Left ventricle myocardium inferior (tissue), 1 donor: ENCODE data around the gene CLIP3. TPM values are rescaled to one million over a fixed set of nuclear protein-coding genes. Genes with fewer than 3 reads are reported as not detected.
"Not testable (repeated sequence)": the region's sequence is repeated elsewhere in the genome, so short reads cannot be mapped to it uniquely, and the experiment has no call there.

ENCODE experiments used
- DNase-seq: peaks from one replicate; pipeline ENCODE4 v3.0.0-alpha.2; 2020
- H3K27ac ChIP-seq: fragments of 200-600 bp; replicated peaks from 2 replicates; pipeline ENCODE4 v1.8.0; 2021
- H3K27me3 ChIP-seq: fragments of 200-600 bp; 2 replicates; pipeline ENCODE4 v1.8.0; 2021; ENCODE audit warnings: low read depth
- H3K36me3 ChIP-seq: fragments of 200-600 bp; 2 replicates; pipeline ENCODE4 v1.8.0; 2021
- H3K4me1 ChIP-seq: fragments of 200-600 bp; 2 replicates; pipeline ENCODE4 v1.8.0; 2021
- H3K4me3 ChIP-seq: fragments of 200-600 bp; 2 replicates; pipeline ENCODE4 v1.8.0; 2021; ENCODE audit warnings: mild to moderate bottlenecking, moderate library complexity
- H3K9me3 ChIP-seq: fragments of 200-600 bp; replicated peaks from 2 replicates; pipeline ENCODE4 v1.8.0; 2021
- intact Hi-C: fragments of 100-400 bp; cut with micrococcal nuclease; formaldehyde crosslinking; loops from one replicate; pipeline ENCODE4 v1.11.0; 2022
- total RNA-seq: library from RNA; stranded (reverse); fragmentation: NEBNext Ultra II Directional; extraction: Animal tissue kit (Norgen Biotek cat#: 25700); gene quantifications from one replicate; pipeline ENCODE4 v1.2.1, GENCODE V29; 2021
- TF ChIP-seq, protein P1 (sequence below): fragments of 200-600 bp; IDR thresholded peaks from 2 replicates; pipeline ENCODE4 v1.8.0; 2021; ENCODE audit warnings: antibody characterized with exemption, mild to moderate bottlenecking, borderline replicate concordance
- donor health status: DM: no; HTN: yes; CAD: no; lungs with severe emphysema.

CLIP3 gene
- total RNA-seq, 1 donor from 2014 or later: 5.4 TPM

DNA sequence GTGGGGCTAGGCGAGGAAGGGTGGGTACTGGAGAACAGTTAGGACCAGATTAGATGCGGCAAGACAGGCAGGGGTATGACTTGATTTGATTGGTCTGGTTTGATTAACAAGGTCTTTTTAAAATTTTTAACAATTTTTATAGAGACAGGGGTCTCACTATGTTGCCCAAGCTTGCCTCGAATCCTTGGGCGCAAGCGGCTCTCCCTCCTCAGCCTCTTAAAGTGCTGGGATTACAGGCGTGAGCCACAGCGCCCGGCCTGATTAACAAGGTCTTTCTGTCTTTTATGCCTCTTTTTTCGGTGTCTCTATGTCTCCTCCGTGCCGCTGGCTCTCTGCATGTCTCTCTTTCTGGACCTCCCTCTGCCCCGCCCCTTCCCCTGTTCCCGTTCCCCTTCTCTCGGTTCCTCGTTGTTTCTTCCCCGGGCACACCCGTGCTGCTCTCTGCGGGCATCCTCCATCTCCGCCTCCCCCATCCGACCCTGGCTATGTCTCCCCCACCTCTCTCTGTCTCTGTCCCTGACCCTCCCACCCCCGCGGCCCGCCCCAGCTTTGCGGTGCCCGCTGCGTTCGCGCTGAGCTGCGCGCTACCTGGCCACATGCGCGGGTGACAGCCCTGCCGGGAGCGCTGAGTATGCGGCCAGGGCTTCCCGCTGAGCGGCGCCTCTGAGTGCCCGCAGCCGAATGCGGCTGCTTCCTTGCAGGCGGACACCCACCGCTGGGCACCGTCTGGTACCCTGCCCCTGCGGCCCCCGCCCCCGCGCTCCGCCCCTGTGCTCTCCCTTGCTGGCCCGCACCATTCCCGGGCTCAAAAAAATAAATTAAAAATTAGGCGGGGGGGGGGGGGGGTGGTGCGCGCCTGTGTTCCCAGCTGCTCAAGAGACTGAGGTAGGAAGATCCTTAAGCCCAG, 45.8 kb downstream of the CLIP3 start:
- H3K27ac ChIP-seq: no peak overlapping the region
- H3K9me3 ChIP-seq: no peaks in the 10 kb centered on the region
- H3K36me3 ChIP-seq: no peaks in the 10 kb centered on the region
- peak; percentile 50 for DNase-seq
- peak overlapping the region; percentile 52 for H3K4me3 ChIP-seq
- peaks cover 11% of the 10 kb centered on the region for H3K4me1 ChIP-seq
- intact Hi-C loops: no loop called here
- TF ChIP-seq, protein P1, sequence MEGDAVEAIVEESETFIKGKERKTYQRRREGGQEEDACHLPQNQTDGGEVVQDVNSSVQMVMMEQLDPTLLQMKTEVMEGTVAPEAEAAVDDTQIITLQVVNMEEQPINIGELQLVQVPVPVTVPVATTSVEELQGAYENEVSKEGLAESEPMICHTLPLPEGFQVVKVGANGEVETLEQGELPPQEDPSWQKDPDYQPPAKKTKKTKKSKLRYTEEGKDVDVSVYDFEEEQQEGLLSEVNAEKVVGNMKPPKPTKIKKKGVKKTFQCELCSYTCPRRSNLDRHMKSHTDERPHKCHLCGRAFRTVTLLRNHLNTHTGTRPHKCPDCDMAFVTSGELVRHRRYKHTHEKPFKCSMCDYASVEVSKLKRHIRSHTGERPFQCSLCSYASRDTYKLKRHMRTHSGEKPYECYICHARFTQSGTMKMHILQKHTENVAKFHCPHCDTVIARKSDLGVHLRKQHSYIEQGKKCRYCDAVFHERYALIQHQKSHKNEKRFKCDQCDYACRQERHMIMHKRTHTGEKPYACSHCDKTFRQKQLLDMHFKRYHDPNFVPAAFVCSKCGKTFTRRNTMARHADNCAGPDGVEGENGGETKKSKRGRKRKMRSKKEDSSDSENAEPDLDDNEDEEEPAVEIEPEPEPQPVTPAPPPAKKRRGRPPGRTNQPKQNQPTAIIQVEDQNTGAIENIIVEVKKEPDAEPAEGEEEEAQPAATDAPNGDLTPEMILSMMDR: no peak
- H3K27me3 ChIP-seq: peaks cover 66% of the 10 kb centered on the region

DNA sequence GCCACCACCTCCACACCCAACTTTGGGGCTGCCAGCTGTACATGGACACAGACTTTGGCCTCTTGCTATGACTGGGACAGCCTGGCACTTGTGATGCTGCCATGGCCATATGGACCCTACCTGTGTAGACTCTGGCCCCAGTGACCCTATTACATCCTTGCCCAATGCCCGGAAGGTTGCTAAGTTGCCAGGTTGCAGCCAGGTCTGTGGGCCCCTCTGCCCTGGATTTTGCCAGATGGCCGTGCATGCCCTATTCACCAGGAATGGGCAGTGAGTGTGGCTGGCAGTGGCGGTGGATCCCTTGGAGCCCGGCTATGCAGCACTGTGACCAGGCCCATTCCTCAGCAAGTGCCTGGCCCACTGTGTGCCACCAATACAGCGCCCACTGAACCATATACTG, 46.6 kb downstream of the CLIP3 start:
- Histone ChIP-seq H3K4me3 (no peak overlapping the region), H3K9me3 (no peaks in the 10 kb centered on the region), H3K4me1 (peaks cover 11% of the 10 kb centered on the region), H3K27me3 (peaks cover 72% of the 10 kb centered on the region), H3K27ac (no peak overlapping the region), H3K36me3 (no peaks in the 10 kb centered on the region)
- TF ChIP-seq, protein P1: no peak
- intact Hi-C loops: no loop called here
- no peak for DNase-seq

DNA sequence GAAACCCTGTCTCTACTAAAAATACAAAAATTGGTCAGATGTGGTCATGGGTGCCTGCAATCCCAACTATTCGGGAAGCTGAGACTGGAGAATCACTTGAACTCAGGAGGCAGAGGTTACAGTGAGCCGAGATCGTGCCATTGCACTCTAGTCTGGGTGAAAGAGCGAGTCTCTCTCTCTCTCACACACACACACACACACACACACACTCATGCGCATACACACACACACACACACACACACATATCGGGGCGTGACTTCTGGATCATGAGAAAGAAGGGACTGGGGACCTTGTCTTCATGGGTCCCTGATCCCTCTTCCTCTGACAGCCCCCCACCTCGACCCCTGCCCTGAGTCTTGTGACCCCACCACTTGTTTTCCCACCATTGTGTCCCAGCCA, 49.5 kb downstream of the CLIP3 start:
- TF ChIP-seq, protein P1: no peak
- intact Hi-C loops: no loop called here
- no peak for DNase-seq
- Histone ChIP-seq H3K4me3 (no peak overlapping the region), H3K36me3 (no peaks in the 10 kb centered on the region), H3K9me3 (no peaks in the 10 kb centered on the region), H3K4me1 (peaks cover 11% of the 10 kb centered on the region), H3K27me3 (peaks cover 87% of the 10 kb centered on the region), H3K27ac (no peak overlapping the region)

DNA sequence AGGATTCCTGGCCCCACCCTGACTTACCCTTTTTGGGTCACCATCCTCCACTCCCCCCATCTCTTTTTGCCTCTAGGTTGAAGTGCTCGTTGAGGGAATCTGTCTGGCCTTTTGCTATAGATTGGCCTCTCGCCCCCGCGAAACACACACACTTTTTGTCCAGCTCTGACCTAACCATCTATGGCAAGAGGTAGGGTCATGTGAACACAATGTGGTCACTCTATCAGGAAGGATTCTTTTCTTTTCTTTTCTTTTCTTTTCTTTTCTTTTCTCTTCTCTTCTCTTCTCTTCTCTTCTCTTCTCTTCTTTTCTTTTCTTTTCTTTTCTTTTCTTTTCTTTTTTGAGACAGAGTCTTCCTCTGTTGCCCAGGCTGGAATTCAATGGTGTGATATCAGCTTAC, 51.7 kb downstream of the CLIP3 start:
- H3K36me3 ChIP-seq, DNase-seq, H3K9me3 ChIP-seq, H3K4me3 ChIP-seq, H3K27ac ChIP-seq, intact Hi-C loops, H3K4me1 ChIP-seq: not testable (repeated sequence)
- peaks cover 87% of the 10 kb centered on the region for H3K27me3 ChIP-seq

DNA sequence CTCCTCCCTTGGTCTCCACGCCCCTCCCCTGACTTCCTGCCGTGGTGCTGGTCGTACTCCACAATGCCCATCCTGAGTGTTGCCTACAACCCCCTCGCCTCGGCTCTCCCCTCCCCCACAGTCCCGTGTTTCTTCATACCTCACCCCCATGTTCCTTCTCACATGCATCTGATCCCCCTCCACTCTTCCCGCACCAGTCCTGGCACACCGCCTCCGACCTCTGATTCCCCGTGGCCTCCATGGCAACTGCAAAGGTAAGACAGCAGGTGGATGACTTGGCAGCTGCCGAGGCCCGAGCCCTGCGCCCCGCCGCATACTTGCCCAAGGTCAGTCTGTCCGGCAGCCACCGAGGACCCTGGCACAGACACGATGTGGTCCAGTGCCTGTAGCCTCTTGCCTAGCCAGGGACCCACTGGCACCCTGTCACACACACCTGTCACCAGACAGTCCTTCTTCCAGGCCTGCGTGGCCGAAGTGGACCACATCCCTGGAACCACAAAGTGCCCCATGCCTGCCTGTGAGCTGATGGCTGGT, 53.8 kb downstream of the CLIP3 start:
- intact Hi-C loops: no loop called here
- H3K4me3 ChIP-seq: no peak overlapping the region
- no peaks in the 10 kb centered on the region for H3K4me1 ChIP-seq
- no peaks in the 10 kb centered on the region for H3K9me3 ChIP-seq
- TF ChIP-seq, protein P1: no peak
- H3K27me3 ChIP-seq: peaks cover 84% of the 10 kb centered on the region
- DNase-seq: no peak
- H3K36me3 ChIP-seq: no peaks in the 10 kb centered on the region
- no peak overlapping the region for H3K27ac ChIP-seq

DNA sequence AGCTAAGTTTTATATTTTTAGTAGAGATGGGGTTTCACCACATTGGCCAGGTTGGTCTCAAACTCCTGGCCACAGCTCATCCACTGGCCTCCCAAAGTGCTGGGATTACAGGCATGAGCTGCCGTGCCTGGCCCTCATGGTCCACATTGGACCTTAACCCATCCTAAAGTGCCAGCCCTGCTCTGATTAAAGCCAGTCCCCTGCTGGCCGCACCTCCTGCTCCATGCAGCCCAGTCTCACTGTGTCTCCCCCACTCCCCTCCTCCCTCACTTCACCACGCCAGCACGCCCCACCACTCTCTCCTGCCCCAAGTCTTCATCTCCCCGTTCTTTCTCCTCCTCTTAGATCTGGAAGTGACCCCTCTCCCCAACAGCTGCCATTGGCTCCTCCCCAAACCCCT, 54.4 kb downstream of the CLIP3 start:
- no peak for DNase-seq
- Histone ChIP-seq H3K27ac (no peak overlapping the region), H3K4me3 (no peak overlapping the region), H3K36me3 (no peaks in the 10 kb centered on the region), H3K27me3 (peaks cover 86% of the 10 kb centered on the region), H3K9me3 (no peaks in the 10 kb centered on the region), H3K4me1 (no peaks in the 10 kb centered on the region)
- intact Hi-C loops: no loop called here
- TF ChIP-seq, protein P1: no peak
